Omental fat pad (tissue), 4 donors: Measurements from ENCODE around the gene CBX1. TPM values are rescaled to one million over a fixed set of nuclear protein-coding genes. Genes with fewer than 3 reads are reported as not detected.
A peak's percentile ranks its signal among the peaks of the same experiment; 100 is the strongest.

Experiments used
- ATAC-seq: fragments of 150-250 bp; one replicate; pipeline ENCODE4 v1.9.1; 2016; ENCODE audit warnings: mild to moderate bottlenecking, moderate library complexity; ENCODE audit not compliant: low FRiP score
- DNase-seq: peaks from one replicate; pipeline ENCODE4 v3.0.0-alpha.2; 2019; ENCODE audit warnings: low spot score
- CTCF ChIP-seq, 3 donors: fragments of 450-650 bp; IDR thresholded peaks; one replicate each; pipeline ENCODE4 v1.5.1; 2016 to 2017; ENCODE audit warnings: antibody characterized with exemption in 3 of 3, mild to moderate bottlenecking in 3 of 3, moderate library complexity in 2 of 3
- small RNA-seq: library from RNA; depleted of rRNA; stranded (forward); fragments of <200 nt; gene quantifications from one replicate; pipeline ENCODE3, GENCODE V24; 2016
- total RNA-seq, 4 donors: library from RNA; depleted of rRNA; stranded (reverse); fragments of >200 nt; gene quantifications; one replicate each; pipeline ENCODE4 v1.1.0, GENCODE V29; 2016

Gene CBX1
- total RNA-seq, 4 donors from 2014 or later, result 16.0 to 28.9 (median 24.1) TPM

- TF ChIP-seq CTCF (IDR thresholded peaks at IDR 0.05), result no peak
- ATAC-seq (no peak), DNase-seq (no peak)
These were observed 76.9 kb downstream of the CBX1 start for GRCh38 chr17:48024149-48025039.

- no peak for TF ChIP-seq CTCF (IDR thresholded peaks at IDR 0.05)
- DNase-seq (peak; percentile 59), ATAC-seq (peak; percentile 54)
These were observed 77.7 kb downstream of the CBX1 start for GRCh38 chr17:48023400-48024148.

GRCh38 chr17:48022901-48023300, 78.4 kb downstream of the CBX1 start:
- ATAC-seq (no peak), DNase-seq (no peak)
- no peak for TF ChIP-seq CTCF (IDR thresholded peaks at IDR 0.05)

GRCh38 chr17:48021934-48022333, 79.3 kb downstream of the CBX1 start:
- no peak for TF ChIP-seq CTCF (IDR thresholded peaks at IDR 0.05)
- ATAC-seq (no peak), DNase-seq (no peak)

Small RNAs within 50 kb of the gene (small RNA-seq; reads per million reads assigned to genes)
- gene AC004477.2 (not detected), gene MIR152 (143 reads per million, percentile 97 among the genes with 10 or more reads in this experiment), gene RNU6-1201P (not detected)

Other genes starting within 250 kb of the CBX1 start
- 1 to 10 TPM; 2.9 to 8.5 (median 6.9) TPM for gene SP2, start 205.2 kb downstream of the CBX1 start, total RNA-seq
- gene PNPO, start 159.9 kb downstream of the CBX1 start, total RNA-seq, result 10 to 100 TPM; 20.1 to 39.7 (median 30.8) TPM
- 1 to 10 TPM in 2 of 4 donors, not detected in 2; 2.4 to 6.6 TPM for gene PRR15L, start 143.6 kb downstream of the CBX1 start, total RNA-seq
- 100 to 1,000 TPM in 2 of 4 donors, 10 to 100 TPM in 2; 72.4 to 156 (median 100) TPM for gene CDK5RAP3, start 130.4 kb downstream of the CBX1 start, total RNA-seq
- 10 to 100 TPM; 43.8 to 61.8 (median 49.7) TPM for gene COPZ2, start 63.7 kb downstream of the CBX1 start, total RNA-seq
- gene NFE2L1, start 53.1 kb downstream of the CBX1 start, total RNA-seq, result 100 to 1,000 TPM; 144 to 255 (median 168) TPM
- 10 to 100 TPM; 10.1 to 19.1 (median 18.4) TPM for gene SNX11, start 6.3 kb upstream of the CBX1 start, total RNA-seq